ELF-1 (cell line): ENCODE measurements around the gene RNASEH2A.

ENCODE experiments used
- DNase-seq: peaks from one replicate; pipeline ENCODE4 v3.0.0-alpha.2; 2016; ENCODE audit warnings: low read depth, low spot score

Gene RNASEH2A

DNA sequence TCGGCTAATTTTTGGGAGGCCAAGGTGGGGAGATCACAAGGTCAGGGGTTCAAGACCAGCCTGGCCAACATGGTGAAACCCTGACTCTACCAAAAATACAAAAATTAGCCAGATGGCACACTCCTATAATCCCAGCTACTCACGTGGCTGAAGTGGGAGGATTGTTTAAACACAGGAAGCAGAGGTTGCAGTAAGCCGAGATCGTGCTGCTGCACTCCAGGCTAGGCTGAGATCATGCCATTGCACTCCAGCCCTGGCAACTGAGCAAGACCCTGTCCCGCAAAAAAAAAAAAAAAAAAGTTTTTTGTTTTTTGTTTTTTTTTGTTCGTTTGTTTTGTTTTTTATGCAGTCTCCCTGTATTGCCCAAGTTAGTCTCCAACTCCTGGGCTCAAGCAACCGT lies 53.2 kb downstream of the RNASEH2A start:
- DNase-seq, result no peak
